ENCODE results near the gene TRPC3.

The TRPC3 gene

DNA sequence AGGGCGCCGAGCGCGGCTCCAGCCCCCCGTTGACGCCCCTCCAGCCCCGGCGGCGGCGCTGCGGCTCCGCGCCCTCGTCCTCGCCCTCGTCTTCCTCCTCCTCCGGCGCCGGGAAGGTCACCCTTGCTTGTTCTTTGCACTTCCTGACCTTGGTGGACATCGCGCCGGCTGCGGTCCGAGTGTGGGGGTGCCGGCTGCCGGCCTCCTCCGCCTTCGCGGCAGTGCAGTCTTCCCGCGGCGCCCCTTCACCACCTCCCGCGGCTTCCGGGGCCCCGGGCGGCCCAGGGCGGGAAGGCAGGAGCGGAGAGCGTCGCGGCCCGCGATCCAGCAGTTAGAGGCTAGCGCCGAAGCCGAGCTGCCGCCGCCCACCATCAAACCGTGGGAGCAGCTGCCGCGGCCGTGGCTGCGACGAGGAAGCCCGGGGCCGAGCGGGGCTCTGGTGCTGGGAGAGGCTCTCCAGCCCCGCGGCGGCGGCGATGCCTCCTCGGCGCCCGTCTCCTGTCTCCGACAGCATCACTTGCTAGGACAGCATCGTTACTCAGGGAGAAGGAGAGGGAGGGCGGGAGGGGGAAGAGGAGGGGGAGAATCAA, at the start of gene TRPC3:
TSS of gene TRPC3 (minus strand) at position 540 of the 590 bp plus-strand sequence. CDS start at position 160, 380 bp downstream.
- DNase-seq (ENCODE audit: low read depth in 2 of 2, low spot score in 1 of 2) = no peak

DNA sequence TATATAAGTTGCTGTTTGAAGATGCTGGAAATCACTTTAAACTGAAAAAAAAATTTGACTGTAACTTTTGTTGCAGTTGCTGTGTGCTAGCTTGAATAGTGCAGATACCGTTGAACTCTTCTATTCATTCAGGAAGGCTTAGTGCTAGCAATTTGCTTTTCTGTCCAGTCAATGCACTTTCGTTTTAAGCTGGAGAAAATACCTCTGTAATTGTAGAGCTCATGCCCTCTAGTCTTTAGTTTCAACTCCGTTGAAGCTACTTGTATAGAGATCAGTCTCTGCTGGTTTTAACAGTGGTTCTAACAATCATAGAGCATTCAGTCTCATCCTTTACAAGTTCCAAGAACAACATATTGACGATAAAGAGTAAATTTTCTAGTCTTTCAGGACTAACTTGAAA, 49.0 kb upstream of the TRPC3 start:
- DNase-seq (ENCODE audit: low read depth in 2 of 2, low spot score in 1 of 2) = no peak

DNA sequence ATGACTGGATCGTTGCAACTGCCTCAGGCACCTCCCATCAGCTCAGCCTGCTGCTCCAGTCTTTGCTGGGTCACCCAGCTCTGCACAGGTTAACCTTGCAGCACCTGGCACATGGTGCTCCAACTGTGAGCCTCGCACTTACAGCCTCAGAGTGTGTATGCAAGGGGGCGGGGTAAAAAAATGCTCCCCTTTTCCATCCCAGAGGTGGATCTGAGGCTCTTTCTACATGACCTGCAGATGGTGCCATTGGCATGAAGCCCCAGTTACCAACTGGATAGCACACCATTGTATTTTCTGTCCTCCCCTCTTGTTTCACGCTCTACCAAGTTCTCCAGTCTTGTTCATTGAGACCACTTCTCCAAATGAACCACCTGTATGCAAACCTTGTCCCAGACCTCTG, 46.2 kb upstream of the TRPC3 start:
- DNase-seq (ENCODE audit: low read depth in 2 of 2, low spot score in 1 of 2) = no peak

DNA sequence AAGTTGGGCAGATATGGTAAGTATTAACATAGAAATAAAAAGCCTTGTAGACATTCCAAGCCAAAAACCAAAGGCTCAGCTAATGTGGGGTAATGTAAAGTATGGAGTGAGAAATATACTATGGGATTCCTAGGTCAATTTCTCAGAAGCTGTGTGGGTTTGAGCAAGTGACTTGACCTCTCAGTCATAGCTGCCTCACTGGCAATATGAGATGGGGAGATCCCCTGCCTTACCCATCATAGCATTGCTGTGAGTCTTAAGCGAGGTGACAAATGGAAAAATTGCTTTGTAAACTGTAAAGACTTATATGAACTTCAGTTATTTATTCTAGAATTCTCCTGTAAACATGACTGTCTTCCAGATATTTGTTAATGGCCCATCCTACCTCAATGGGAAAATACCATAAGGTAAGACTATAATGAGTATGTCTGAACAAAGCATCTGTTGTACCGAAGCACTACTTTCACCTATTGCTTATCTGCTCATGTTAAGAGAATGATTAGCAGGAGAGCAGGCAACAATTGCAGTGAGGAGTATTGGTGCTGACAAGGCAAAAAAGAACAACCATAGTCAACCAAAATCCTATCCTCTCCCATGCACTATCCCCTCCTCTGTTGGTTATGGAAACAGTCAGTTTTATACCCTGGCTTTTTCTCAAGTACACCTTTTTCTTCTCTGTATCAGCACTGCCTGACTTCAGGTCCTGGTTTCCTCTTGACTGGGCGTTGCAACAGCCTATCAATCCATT, 44.1 kb upstream of the TRPC3 start:
- DNase-seq (ENCODE audit: low read depth in 2 of 2, low spot score in 1 of 2) = no peak

DNA sequence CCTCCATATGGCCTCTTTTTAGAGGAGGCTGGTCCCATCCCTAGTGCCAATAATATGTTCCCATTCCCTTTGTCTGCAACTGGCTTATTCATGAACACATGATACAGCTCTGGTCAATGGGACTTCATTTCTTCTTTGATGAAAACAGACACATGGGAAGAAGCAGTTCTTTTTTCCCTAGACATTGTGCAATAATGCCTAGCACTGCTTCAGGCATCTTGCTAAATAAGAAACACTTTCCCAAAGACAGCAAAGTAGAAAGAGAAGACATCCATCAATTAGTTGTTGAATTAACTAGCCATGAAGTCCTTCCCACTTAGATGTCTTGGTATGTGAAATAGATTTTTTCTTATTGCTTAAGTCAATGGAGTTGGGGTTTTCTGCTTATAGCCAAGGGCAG, 40.1 kb upstream of the TRPC3 start:
- DNase-seq (ENCODE audit: low read depth in 2 of 2, low spot score in 1 of 2) = no peak

DNA sequence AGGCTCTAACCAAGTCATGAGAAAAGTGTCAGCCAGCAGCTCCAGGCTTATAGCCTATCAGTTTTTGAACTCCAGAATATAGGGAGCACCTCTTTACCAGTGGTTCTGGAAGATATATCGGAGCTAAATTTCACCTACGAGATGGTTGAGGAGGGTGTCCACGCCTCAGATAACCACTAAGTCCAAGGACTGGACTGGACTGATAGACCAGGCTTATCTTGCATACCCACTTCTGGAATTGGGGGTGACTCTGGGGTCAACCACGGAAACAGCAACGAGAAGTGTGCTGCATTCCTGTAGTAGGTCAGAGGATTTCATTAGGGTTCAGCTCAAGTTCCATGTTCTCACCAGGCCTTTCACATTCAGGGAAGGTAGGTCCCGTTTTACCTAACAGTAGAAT, 38.6 kb upstream of the TRPC3 start:
- DNase-seq (ENCODE audit: low read depth in 2 of 2, low spot score in 1 of 2) = no peak

DNA sequence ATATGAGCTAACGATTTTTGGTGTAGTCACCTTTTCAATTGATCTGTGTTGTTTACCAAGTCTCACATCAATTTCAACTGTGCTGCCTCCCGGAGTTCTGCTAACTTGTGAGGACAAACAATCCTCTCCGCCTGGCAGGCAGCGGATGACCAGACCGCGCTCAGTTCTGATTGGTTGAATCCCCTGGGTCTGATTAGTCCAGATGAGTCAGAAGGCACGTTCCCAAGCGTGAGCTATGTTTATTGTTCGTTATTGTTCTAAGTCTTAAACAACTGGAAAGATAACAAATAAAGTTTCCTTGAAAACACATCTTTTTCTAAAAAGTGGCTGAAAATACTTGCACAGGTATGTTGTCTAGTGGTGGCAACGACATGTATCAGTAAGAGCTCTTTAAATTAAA, 37.9 kb upstream of the TRPC3 start:
- no peak for DNase-seq (ENCODE audit: low read depth in 2 of 2, low spot score in 1 of 2)

DNA sequence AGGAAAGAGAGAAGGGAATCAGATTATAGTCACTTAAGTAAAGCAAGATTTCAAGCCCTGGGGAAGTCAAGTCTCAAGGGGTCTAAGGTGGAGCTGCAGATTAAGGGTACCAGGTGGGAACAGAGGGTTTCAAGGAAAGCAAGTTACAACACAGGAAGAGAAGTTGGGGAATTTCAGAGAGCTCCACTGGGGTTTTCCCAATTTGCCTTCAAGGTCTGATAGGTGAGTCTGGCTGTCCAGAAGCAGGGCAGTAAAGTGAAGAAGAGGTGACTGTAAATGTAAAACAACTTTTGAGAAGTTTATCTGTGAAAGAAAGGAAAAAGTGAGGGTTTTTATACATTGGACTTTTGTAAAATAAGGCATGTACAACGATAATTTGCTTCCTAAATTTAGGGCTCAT, 37.1 kb upstream of the TRPC3 start:
- DNase-seq (ENCODE audit: low read depth in 2 of 2, low spot score in 1 of 2) = no peak

DNA sequence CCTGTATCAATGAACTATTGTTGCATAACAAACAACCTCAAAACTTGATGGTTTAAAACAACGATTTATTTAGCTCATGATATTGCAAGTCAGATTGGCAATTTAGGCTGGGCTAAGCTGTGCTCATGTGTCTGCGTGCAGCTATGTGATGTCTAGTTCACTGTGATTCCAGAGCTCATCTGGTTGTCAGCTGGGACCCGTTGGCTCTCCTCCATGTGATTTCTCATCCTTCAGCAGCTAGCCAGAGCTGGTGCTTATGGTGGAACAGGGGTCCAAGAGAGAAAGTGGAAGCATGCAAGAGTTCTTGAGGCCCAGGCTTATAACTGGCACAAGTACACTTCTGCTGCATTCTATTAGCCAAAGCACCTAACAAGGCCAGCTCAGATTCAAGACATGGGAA, 28.8 kb upstream of the TRPC3 start:
- no peak for DNase-seq (ENCODE audit: low read depth in 2 of 2, low spot score in 1 of 2)

DNA sequence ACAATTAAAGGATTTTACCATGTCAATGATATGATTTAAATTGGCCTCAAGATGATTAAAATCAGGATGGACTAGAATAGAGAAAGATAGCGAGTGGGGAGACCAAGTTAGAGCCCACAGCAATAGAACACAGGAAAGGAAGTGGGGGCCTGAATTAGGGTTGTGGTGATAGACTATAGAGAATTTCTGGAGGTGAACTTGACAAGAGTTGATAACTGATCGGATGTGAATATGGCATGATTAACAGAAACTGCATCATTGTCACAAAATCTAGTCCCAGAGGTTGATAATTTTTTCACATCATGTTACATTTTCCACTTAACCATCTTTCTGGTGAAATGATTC, 26.3 kb upstream of the TRPC3 start:
- DNase-seq (ENCODE audit: low read depth in 2 of 2, low spot score in 1 of 2) = no peak

DNA sequence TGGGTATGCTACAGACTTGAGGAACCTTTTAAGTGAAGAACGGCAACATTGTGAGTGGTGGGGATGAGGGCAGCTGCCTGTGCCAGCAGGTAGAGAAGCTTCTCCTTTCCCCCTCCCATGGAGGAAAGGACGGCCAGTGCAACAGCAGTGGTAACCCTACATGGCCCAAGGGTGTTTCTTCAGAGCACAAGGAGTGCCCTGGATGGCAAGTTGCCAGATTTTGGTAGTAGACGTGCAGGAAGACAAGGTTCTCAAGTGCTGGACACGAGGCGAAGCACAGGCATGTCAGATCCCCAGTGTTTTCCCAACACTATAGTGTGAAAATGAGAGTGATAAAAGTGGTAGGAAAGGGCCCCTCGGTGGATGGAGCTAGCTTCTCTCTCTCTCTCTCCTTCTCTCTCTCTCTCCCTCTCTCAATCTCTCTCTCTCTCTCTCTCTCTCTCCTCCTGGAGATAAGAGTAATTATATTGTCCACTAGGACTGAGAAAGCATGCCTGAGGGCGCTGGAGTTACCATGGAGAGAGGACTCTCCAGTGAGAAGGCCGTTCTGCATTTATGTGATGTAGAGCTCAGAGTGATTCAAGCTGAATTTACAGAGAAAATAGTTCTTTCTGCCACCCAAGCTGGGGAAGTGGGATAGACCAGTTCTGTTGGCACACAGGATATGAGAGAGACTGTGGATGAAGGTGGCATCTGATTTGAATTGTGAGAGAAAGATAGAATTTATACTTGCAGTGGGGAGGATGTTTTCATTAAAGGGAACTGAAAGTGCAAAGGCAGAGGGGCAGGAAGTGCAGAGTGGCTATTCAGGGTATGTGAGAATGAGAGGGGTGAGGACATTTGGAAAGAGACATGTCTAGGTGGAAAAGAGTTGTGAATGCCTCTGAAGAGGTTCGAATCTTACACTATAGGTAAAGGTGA, 25.7 kb upstream of the TRPC3 start:
- no peak for DNase-seq (ENCODE audit: low read depth in 2 of 2, low spot score in 1 of 2)

DNA sequence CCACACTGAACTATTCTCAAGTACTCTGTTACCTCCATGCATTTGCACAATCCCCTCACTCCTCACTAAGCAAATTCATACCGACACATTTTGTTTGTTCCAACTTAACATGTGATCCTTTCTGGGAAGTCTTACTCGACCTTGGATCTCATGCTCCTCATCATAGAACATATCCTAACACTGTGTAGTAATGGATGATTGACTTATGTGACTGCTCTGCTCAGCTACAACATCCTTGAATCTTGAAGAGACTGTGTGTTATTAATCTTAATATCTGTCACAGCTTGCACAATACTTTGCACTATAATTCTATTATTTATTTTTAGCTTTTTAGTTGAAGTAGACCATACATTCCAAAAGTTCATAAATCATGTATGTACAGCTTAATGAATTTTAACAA, 23.9 kb upstream of the TRPC3 start:
- no peak for DNase-seq (ENCODE audit: low read depth in 2 of 2, low spot score in 1 of 2)

DNA sequence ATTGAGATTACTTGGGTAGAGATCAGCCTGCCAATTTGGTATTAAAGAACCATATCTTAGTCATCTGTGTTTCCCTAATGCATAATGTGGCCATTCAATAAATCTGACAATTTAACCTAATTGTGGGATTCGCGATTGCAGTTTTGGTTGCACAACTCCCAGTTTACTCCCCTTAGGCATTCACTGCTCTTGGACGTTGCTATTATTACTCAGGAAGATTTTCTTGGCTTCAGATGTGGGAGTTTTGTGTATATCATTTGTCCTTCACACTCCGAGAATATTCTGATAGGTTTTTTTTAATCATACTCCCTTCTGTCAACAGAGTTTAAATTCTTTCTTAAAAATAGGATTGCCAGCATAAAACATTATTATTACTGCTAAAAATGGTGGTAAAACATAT, 22.0 kb upstream of the TRPC3 start:
- no peak for DNase-seq (ENCODE audit: low read depth in 2 of 2, low spot score in 1 of 2)

DNA sequence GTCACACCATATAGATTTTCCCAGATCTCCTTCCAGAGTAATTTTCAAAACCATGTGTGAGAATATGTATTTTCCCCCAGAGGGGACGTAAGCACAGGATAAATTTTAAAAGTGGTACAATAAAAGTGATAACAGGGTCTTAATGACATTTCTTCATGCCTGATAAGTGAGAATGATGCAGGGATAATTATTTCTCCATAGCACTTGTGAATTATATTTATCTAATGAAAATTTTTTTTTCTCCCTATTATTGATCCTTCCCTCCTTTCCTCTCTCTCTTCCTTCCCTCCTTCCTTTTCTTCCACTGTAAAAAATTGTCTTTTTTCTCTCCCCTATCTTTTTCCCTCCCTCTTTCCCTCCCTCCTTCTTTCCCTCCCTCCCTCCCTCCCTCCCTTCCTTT, 17.0 kb upstream of the TRPC3 start:
- DNase-seq (ENCODE audit: low read depth in 2 of 2, low spot score in 1 of 2) = no peak

DNA sequence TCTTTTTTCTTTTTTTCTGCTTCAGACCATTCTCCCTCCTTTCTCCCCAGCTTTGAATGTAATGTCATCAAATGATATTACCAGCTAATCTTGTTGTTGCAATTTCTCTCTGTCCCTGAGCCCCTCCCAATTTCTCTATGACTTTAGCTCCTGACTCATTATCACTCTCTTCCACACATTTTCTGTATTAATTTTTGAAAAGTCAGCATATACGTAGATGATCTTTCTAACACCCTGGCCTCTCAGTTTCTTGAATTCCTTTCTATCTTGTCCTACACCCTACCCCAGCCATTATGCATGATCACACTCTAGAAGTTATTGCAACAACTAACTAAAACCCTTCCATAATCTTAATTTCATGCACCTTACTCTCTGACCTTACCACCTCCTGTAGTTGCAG, 13.1 kb upstream of the TRPC3 start:
- no peak for DNase-seq (ENCODE audit: low read depth in 2 of 2, low spot score in 1 of 2)

DNA sequence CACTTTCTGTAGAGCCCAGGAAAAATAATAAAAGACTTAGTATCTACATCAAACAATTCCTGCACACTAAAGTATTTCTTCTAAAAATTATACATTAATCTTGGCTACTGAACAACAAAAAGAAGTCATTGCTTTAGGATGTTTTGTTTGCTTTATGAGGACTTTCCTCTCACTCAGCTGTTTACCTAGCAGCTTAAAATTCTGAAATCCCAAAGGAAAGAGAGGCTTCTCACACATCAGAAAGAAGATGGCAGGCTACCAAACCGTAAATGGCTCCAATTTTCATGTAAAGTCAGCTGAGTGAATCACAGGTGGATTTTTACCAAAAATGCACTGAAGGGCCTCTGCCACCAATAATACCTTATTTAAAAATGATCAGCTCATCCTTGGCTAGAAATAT, 9.0 kb upstream of the TRPC3 start:
- DNase-seq (ENCODE audit: low read depth in 2 of 2, low spot score in 1 of 2) = no peak

DNA sequence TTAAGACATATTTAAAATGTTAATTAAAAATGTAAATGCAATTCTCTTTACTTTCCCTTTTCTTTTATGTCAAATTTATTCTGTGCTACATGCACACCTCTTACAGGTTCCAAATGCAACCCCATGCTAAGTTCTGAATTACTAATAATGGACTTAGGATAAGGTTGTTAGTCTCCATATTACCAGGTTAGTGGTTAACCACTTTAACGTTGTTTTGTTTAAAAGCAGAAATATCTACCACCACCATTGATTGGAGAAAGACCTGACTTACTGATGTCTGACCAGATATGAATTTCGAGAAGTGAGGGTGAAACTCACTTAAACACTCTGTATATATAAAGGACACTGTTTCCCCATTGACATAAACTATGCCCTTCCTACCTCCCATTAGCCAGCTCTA, 6.9 kb upstream of the TRPC3 start:
- no peak for DNase-seq (ENCODE audit: low read depth in 2 of 2, low spot score in 1 of 2)

DNA sequence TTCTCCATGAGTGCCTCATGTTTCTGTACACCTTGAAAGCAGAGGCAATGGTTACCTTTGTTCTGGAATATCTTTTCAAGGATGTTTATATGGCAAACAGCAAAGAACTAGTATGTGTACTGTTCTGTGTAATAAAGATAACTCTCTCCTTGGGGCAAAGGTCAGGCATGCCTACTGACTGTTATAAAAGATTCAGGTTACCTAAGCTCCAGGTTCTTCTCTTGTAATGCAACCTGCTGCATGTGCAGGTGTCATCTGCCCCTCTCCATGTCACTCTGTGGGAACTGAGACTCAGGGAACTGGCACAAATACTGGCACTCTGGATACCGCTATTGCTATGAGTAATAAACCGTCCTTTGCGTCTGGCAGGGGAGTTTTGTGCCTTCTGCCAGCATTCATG, 5.4 kb upstream of the TRPC3 start:
- DNase-seq (ENCODE audit: low read depth in 2 of 2, low spot score in 1 of 2) = no peak

DNA sequence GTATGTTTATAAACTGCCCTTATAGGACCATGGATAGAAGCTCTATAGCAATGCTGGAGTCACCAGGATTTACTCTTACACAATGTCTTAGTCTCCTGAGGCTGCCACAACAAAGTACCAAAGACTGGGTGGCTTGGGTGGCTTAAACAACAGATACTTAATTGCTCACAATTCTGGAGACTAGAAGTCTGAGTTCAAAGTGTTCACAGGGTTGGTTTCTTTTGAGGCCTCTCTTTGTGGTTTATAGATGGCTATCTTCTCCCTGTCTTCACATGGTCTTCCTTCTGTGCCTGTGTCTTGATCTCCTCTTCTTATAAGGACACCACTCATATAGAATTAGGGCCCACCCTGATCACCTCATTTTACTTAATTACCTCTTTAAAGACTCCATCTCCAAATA, 2.0 kb upstream of the TRPC3 start:
- no peak for DNase-seq (ENCODE audit: low read depth in 2 of 2, low spot score in 1 of 2)

DNA sequence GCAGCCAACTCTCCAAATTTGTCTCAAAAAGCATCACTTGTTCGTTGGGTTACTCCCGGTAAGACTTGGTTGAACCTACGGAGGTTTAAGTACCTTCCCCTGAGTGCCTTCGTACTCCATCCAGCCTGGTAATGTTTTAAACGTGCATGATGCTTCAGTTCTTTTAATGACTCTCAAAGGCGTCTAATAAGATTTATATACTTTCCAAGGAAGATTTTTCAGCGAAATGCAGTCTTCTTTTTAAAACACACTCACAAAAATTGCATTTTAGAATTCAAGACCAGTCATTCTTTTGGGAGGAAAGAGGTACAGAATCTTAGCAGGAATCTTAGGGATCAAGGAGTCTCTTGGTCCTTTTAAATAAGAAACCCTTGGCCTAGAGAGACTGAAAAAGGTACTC, 430 bp upstream of the TRPC3 start:
- no peak for DNase-seq (ENCODE audit: low read depth in 2 of 2, low spot score in 1 of 2)

DNA sequence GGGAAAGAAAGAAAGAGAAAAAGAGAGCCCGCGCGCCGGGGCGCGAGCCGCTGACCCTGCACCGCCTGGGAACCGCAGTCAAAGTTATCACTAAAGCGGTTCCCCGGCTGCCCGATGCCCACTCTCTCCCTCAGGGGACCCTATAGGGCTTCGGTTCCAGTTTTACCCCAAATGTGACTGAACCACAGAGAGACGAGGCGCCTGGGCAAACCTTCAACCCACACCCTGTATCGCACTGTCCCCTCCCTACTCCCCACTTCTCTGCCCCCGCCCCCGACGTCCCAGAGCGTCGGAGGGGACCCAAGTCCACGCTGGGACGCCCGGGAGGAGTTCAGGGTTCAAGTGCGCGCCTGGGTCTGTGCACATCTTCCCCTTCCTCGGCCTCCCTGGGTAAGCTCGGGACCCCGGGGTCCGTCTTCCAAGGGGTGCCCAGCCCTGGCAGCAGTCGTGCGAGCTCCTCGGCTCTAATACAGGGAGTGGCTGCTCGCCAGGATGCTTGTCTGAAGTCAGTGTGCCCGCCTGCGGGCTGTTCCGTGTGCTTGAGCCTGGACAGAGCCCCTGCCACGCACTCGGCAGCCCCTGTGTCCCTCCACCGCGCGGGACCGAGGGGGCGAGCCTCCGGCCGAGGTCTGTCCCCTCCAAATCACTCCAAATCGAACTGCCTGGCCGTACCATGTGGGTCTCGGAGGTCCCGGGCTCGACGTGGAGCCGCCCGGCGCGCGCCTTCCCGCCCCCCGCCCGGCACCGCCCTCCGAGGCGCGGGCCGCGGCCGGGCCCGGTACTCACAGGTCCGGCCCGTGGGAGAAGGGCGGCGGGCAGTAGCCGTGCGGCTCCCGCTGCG, 960 bp downstream of the TRPC3 start:
- no peak for DNase-seq (ENCODE audit: low read depth in 2 of 2, low spot score in 1 of 2)
